K562 (cell line): ENCODE results near the gene PDGFD. TPM values are rescaled to one million over a fixed set of nuclear protein-coding genes. Genes with fewer than 3 reads are reported as not detected.

Experiments
- ATAC-seq: fragments of 200-7000 bp; cut with Tn5 transposase; 3 replicates; pipeline ENCODE4 v1.9.1; 2020; ENCODE audit warnings: moderate library complexity
- BruUV-seq: library from RNA; stranded (reverse); fragments of 400-500 nt; replicated peaks from 2 replicates; lab custom pipeline; 2021; lab: Mats Ljungman, UMichigan
- CTCF ChIA-PET: fragments of 300-600 bp; formaldehyde crosslinking; extraction: SDS; loops from one replicate; lab custom pipeline; 2021; ENCODE audit warnings: low intra/inter-chr PET ratio; lab: Yijun Ruan, JAX
- POLR2A ChIA-PET: fragments of 300-600, 350-650 bp; sonication (Branson Sonifier 250); formaldehyde crosslinking; extraction: SDS; loops from one replicate; lab custom pipeline; 2021; ENCODE audit warnings: antibody characterized with exemption, inconsistent platforms; lab: Yijun Ruan, JAX
- DNase-seq, 4 experiments: peaks; one replicate each; pipeline versions ENCODE4 v3.0.0 to v3.0.0-alpha.2; 2011 to 2018; ENCODE audit warnings: low spot score in 3 of 4, mixed read lengths in 3 of 4; ENCODE audit errors: extremely low read depth in 1 of 4
- FAIRE-seq: peaks from 2 replicates; lab custom pipeline; 2011; peaks lifted over from hg19 to GRCh38; lab: Jason Lieb, UNC
- H2AFZ ChIP-seq: 2 replicates; pipeline ENCODE4 v1.6.0; 2011; ENCODE audit warnings: low read depth, low read length, control low read depth, inconsistent platforms
- H3K27ac ChIP-seq: fragments of 200-600 bp; 3 replicates; pipeline ENCODE4 v1.8.0; 2011; ENCODE audit warnings: low read depth, mild to moderate bottlenecking, control low read depth, inconsistent platforms, low read length, moderate library complexity, mixed read lengths; ENCODE audit errors: extremely low read depth
- H3K27me3 ChIP-seq, 2 experiments: fragments of 300-600 bp in 1 of 2; 2 replicates in 1 of 2; 3 replicates in 1 of 2; pipeline versions ENCODE4 v1.6.0 to v1.8.0; 2011; ENCODE audit warnings: inconsistent platforms in 2 of 2, low read length in 2 of 2, mild to moderate bottlenecking in 1 of 2, mixed read lengths in 1 of 2, moderate library complexity in 1 of 2; ENCODE audit not compliant: control insufficient read depth in 2 of 2, insufficient read depth in 2 of 2
- H3K36me3 ChIP-seq: fragments of 300-600 bp; 3 replicates; pipeline ENCODE4 v1.8.0; 2011; ENCODE audit warnings: mild to moderate bottlenecking, low read length, inconsistent platforms; ENCODE audit not compliant: control insufficient read depth, insufficient read depth
- H3K4me1 ChIP-seq, 2 experiments: fragments of 200-600 bp in 1 of 2; replicated peaks in 1 of 2; 2 replicates in 1 of 2; 3 replicates in 1 of 2; pipeline versions ENCODE4 v1.5.1 to v1.8.0; 2011; ENCODE audit warnings: inconsistent platforms in 2 of 2, low read length in 2 of 2, mild to moderate bottlenecking in 1 of 2, mixed read lengths in 1 of 2, moderate library complexity in 1 of 2; ENCODE audit not compliant: control insufficient read depth in 2 of 2, insufficient read depth in 2 of 2
- H3K4me2 ChIP-seq: 2 replicates; pipeline ENCODE4 v1.6.1; 2011; ENCODE audit warnings: low read length, control low read depth, inconsistent platforms, mixed read lengths; ENCODE audit not compliant: insufficient read depth
- H3K4me3 ChIP-seq: fragments of 200-600 bp; sonication (generic), shearing (Covaris generic); 2 replicates; pipeline ENCODE4 v1.5.1; 2016; ENCODE audit warnings: control low read depth, inconsistent platforms
- H3K79me2 ChIP-seq: fragments of 200-600 bp; 3 replicates; pipeline ENCODE4 v1.8.0; 2011; ENCODE audit warnings: low read length, inconsistent platforms; ENCODE audit not compliant: control insufficient read depth, insufficient read depth
- H3K9ac ChIP-seq, 2 experiments: 2 replicates each; pipeline versions ENCODE4 v1.6.0 to v1.6.1; 2011; ENCODE audit warnings: low read depth in 2 of 2, low read length in 2 of 2, control low read depth in 1 of 2, inconsistent platforms in 1 of 2, mild to moderate bottlenecking in 1 of 2, mixed read lengths in 1 of 2; ENCODE audit not compliant: insufficient read depth in 1 of 2
- H3K9me1 ChIP-seq: one replicate; pipeline ENCODE4 v1.6.0; 2011; ENCODE audit warnings: inconsistent platforms, mild to moderate bottlenecking, low read length, moderate library complexity; ENCODE audit not compliant: control insufficient read depth, insufficient read depth
- H3K9me3 ChIP-seq: replicated peaks from 2 replicates; pipeline ENCODE4 v1.5.1; 2011; ENCODE audit warnings: low read depth, low read length, inconsistent platforms; ENCODE audit not compliant: control insufficient read depth, insufficient read depth
- H4K20me1 ChIP-seq: replicated peaks from 2 replicates; pipeline ENCODE4 v1.6.1; 2011; ENCODE audit warnings: low read length, inconsistent platforms, mixed read lengths; ENCODE audit not compliant: control insufficient read depth, insufficient read depth
- BCL6 ChIP-seq: fragments of 250-450 bp; sonication (Bioruptor Pico); IDR thresholded peaks from 2 replicates; pipeline ENCODE4 v1.4.0; 2020
- CBX8 ChIP-seq: fragments of 200-600 bp; sonication (generic); IDR thresholded peaks from 2 replicates; pipeline ENCODE4 v1.6.1; 2012; ENCODE audit warnings: borderline replicate concordance, mixed run types, low read depth, mild to moderate bottlenecking, moderate library complexity, mixed read lengths, low read length, control low read depth, inconsistent platforms; ENCODE audit not compliant: poor library complexity, severe bottlenecking; ENCODE audit errors: extremely low read depth
- OTX1 ChIP-seq: fragments of 450-650 bp; formaldehyde crosslinking; IDR thresholded peaks from 2 replicates; pipeline ENCODE4 v1.4.0; 2022; ENCODE audit warnings: mild to moderate bottlenecking
- WGBS: fragments of 100-300 bp; shearing (Covaris generic); methylation state at CpG from one replicate; pipeline ENCODE4 v1.1.6; 2016; ENCODE audit warnings: low coverage, mixed read lengths; ENCODE audit not compliant: insufficient coverage; ENCODE audit errors: missing lambda C conversion rate; 5-methylcytosine and 5-hydroxymethylcytosine counted together
- in situ Hi-C: fragments of 300-500 bp; cut with MboI; formaldehyde crosslinking; loops from 4 replicates; pipeline ENCODE4 v1.15.0; 2018; ENCODE audit warnings: inconsistent platforms, mixed read lengths
- intact Hi-C: fragments of 100-400 bp; cut with micrococcal nuclease; formaldehyde crosslinking; loops from 2 replicates; pipeline ENCODE4 v1.14.2; 2022
- polyA plus RNA-seq, 8 experiments: library from polyadenylated mRNA; depleted of rRNA in 4 of 8; stranded (reverse) in 5 of 8; unstranded in 3 of 8; fragments of >200 nt; fragmentation: Nextera tagmentation in 2 of 8; fragmentation: Illumina TruSeq in 1 of 8; extraction: Ambion mirVana in 2 of 8; extraction: Trizol in 1 of 8; gene quantifications; 2 replicates each; pipeline versions ENCODE4 v1.2.1 to v1.2.3, GENCODE V29; 2011 to 2014; ENCODE audit warnings: inconsistent platforms in 1 of 8, missing spikeins in 1 of 8
- total RNA-seq, 7 experiments: library from RNA; depleted of rRNA in 6 of 7; stranded (reverse); fragments of >200 nt in 6 of 7; fragmentation: Illumina TruSeq in 2 of 7; extraction: Trizol in 2 of 7; gene quantifications; 2 replicates each; pipeline versions ENCODE4 v1.2.1 to v1.2.3, GENCODE V29; 2011 to 2021; ENCODE audit warnings: low replicate concordance in 1 of 7
- TF ChIP-seq, protein P1 (sequence below), 2 experiments: fragments of 450-650 bp; conservative IDR thresholded peaks; 2 replicates each; pipeline ENCODE4 v1.6.1; 2017; ENCODE audit warnings: mild to moderate bottlenecking in 2 of 2, moderate library complexity in 2 of 2

The PDGFD gene
- total and polyA plus RNA-seq, 9 of the 15 experiments (the other 6 are each of a cell fraction or from before 2014, with no cell fraction given), result 0.11 TPM; not detected in 8

DNA sequence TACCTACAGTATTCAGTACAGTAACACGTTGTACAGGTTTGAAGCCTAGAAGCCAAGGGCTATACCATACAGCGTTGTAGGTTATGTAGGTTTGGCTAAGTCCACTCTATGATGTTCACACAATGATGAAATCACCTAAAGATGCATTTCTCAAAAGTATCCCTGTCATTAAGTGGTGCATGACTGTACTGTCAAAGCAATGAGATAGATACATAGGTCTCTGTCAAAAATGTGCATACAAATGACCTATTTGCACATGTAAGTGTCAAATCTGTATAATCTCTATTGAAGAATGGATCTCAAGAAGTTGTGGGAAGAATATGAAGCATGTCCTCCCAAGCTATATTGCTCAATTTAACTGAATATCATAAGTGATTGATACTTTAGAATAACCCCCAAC lies 139.4 kb downstream of the PDGFD start:
- no peaks in the 10 kb centered on the region for H4K20me1 ChIP-seq
- H3K27ac ChIP-seq, result no peak overlapping the region
- WGBS, result 0% methylated on average over 2 of the region's 2 CpGs
- intact Hi-C loops, result no loop called here
- no peaks in the 10 kb centered on the region for H3K9me1 ChIP-seq
- H2AFZ ChIP-seq, result no peak overlapping the region
- no peaks in the 10 kb centered on the region for H3K4me1 ChIP-seq
- BruUV-seq, result no TSS peak
- no peak for TF ChIP-seq OTX1 (CRISPR knock-in tag)
- no peak overlapping the region for H3K9ac ChIP-seq
- in situ Hi-C loops, result no loop called here
- FAIRE-seq, result no peak
- H3K36me3 ChIP-seq, result no peaks in the 10 kb centered on the region
- no peaks in the 10 kb centered on the region for H3K9me3 ChIP-seq
- no peak overlapping the region for H3K4me2 ChIP-seq
- CTCF ChIA-PET, result no interaction called here
- no peak overlapping the region for H3K4me3 ChIP-seq
- H3K27me3 ChIP-seq, result no peaks in the 10 kb centered on the region
- no peaks in the 10 kb centered on the region for H3K79me2 ChIP-seq
- no peak for ATAC-seq
- POLR2A ChIA-PET, result no interaction called here
- DNase-seq, result no peak

DNA sequence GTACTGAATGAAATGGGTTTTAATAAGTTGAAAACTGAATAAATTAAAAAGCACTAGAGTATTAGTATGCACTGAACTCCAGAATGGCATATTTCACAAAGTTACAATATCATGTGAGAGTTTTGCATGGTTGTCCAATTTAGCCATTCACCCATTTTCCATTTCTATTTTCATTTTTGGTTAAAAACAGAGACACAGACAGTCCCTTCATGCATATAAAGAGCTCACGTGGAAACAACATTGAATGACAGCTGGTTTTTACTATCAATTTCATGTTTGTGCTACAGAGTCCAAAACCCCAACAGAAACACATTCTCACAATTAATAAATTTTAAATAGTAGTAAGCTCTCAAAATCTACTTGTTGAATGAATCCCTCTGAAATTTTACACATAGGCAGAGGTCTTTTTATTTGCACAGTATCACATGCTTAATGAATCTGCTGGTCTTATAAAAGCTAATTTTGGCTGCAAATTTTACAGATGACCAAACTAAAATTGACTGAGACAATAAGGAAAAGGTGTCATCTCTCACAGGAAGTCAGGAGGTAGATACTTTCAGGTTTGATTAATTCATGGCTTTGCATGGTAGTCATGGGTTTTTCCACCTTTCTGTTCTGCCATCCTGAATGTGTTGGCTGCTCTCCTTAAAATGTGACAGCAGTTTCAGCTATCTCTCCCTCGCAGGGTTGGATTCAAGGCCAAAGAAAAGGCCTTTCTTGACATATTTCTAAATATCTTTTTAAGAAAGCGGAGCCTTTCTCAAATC lies 148.1 kb downstream of the PDGFD start:
- H3K27ac ChIP-seq, result no peak overlapping the region
- no peak for FAIRE-seq
- no peak for DNase-seq
- no peak for ATAC-seq
- intact Hi-C loops (no loop called here), in situ Hi-C loops (no loop called here)
- TF ChIP-seq BCL6 (no peak), CBX8 (no peak)
- TF ChIP-seq, protein P1, sequence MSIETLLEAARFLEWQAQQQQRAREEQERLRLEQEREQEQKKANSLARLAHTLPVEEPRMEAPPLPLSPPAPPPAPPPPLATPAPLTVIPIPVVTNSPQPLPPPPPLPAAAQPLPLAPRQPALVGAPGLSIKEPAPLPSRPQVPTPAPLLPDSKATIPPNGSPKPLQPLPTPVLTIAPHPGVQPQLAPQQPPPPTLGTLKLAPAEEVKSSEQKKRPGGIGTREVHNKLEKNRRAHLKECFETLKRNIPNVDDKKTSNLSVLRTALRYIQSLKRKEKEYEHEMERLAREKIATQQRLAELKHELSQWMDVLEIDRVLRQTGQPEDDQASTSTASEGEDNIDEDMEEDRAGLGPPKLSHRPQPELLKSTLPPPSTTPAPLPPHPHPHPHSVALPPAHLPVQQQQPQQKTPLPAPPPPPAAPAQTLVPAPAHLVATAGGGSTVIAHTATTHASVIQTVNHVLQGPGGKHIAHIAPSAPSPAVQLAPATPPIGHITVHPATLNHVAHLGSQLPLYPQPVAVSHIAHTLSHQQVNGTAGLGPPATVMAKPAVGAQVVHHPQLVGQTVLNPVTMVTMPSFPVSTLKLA (conservative IDR thresholded peaks at IDR 0.05), result no peak
- no peaks in the 10 kb centered on the region for H3K36me3 ChIP-seq
- H4K20me1 ChIP-seq, result no peaks in the 10 kb centered on the region
- H3K9me1 ChIP-seq, result no peaks in the 10 kb centered on the region
- H3K4me1 ChIP-seq, result no peaks in the 10 kb centered on the region
- no peak overlapping the region for H2AFZ ChIP-seq
- H3K4me2 ChIP-seq, result no peak overlapping the region
- no TSS peak for BruUV-seq
- ChIA-PET POLR2A (interaction anchor here (0.6 kb wide), 2 partner anchors 14 to 697 kb away, joined by 3 read pairs; no protein-coding TSS in a partner anchor), CTCF (no interaction called here)
- H3K79me2 ChIP-seq, result no peaks in the 10 kb centered on the region
- H3K9ac ChIP-seq, result no peak overlapping the region
- 4% methylated on average over 3 of the region's 3 CpGs for WGBS
- H3K4me3 ChIP-seq, result no peak overlapping the region
- no peaks in the 10 kb centered on the region for H3K27me3 ChIP-seq
- H3K9me3 ChIP-seq, result no peaks in the 10 kb centered on the region
